ENCODE data around the gene ADGRF5.

DNA sequence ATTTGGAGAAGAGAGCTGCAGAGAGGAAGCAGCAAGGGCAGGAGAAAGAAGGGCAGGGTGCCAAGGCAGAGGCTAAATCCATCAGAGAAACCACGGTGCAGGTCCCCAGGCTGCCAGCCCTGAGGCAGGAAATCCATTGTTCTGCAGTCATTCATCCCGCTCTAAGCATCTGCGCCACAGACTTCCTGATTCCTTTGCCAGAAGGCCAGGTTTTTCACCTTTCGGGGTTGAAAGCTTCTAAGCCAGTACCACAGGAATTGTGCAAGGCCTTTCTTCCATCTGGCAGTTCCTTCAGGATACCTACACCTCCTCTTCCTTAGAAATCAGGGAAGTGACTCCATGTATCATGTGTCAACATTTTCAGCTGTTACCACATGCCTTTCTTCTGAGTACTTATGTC lies 45.6 kb downstream of the ADGRF5 start:
- TF ChIP-seq, protein P1, sequence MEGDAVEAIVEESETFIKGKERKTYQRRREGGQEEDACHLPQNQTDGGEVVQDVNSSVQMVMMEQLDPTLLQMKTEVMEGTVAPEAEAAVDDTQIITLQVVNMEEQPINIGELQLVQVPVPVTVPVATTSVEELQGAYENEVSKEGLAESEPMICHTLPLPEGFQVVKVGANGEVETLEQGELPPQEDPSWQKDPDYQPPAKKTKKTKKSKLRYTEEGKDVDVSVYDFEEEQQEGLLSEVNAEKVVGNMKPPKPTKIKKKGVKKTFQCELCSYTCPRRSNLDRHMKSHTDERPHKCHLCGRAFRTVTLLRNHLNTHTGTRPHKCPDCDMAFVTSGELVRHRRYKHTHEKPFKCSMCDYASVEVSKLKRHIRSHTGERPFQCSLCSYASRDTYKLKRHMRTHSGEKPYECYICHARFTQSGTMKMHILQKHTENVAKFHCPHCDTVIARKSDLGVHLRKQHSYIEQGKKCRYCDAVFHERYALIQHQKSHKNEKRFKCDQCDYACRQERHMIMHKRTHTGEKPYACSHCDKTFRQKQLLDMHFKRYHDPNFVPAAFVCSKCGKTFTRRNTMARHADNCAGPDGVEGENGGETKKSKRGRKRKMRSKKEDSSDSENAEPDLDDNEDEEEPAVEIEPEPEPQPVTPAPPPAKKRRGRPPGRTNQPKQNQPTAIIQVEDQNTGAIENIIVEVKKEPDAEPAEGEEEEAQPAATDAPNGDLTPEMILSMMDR (conservative IDR thresholded peaks at IDR 0.05; ENCODE audit: low read length): no peak
- no peak for TF ChIP-seq EZH2phosphoT487 (IDR thresholded peaks at IDR 0.05; ENCODE audit: borderline replicate concordance, low read depth, low read length)
